ENCODE data around the gene RUVBL2.
"Not testable (repeated sequence)": the region's sequence is repeated elsewhere in the genome, so short reads cannot be mapped to it uniquely, and the experiment has no call there.

RUVBL2 gene

GRCh38 chr19:49043548-49043947 lies 49.9 kb downstream of the RUVBL2 start, which contains the start of gene CGB5:
Gene CGB5 (plus strand): TSS chr19:49043848. CDS start chr19:49044210, 362 bp downstream.
- WGBS, 2 experiments = 84 to 86% methylated on average over 14 to 15 of the region's 15 CpGs
- H3K27ac ChIP-seq (ENCODE audit: insufficient read depth, low read depth, low read length, poor library complexity, severe bottlenecking); H3K4me1 ChIP-seq (ENCODE audit: control insufficient read depth, insufficient read depth, low read length); H3K4me3 ChIP-seq (ENCODE audit: insufficient read depth, low read depth, low read length); H3K27me3 ChIP-seq (ENCODE audit: control insufficient read depth, insufficient read depth, low read length, poor library complexity, severe bottlenecking); H3K9me3 ChIP-seq (ENCODE audit: control insufficient read depth, low read length); H3K36me3 ChIP-seq (ENCODE audit: control insufficient read depth, insufficient read depth, low read length): not testable (repeated sequence)

GRCh38 chr19:49049011-49049410 lies 55.3 kb downstream of the RUVBL2 start, which contains the start of gene CGB8:
Gene CGB8 (minus strand): TSS chr19:49049111. CDS start chr19:49048739, 372 bp downstream.
- not testable (repeated sequence) for H3K36me3 ChIP-seq (ENCODE audit: control insufficient read depth, insufficient read depth, low read length); H3K27me3 ChIP-seq (ENCODE audit: control insufficient read depth, insufficient read depth, low read length, poor library complexity, severe bottlenecking); H3K27ac ChIP-seq (ENCODE audit: insufficient read depth, low read depth, low read length, poor library complexity, severe bottlenecking); H3K4me3 ChIP-seq (ENCODE audit: insufficient read depth, low read depth, low read length); H3K9me3 ChIP-seq (ENCODE audit: control insufficient read depth, low read length); H3K4me1 ChIP-seq (ENCODE audit: control insufficient read depth, insufficient read depth, low read length)
- 79 to 83% methylated on average over 10 of the region's 12 CpGs for WGBS, 2 experiments

GRCh38 chr19:49049834-49050233 lies 56.1 kb downstream of the RUVBL2 start:
- H3K4me1 ChIP-seq (ENCODE audit: control insufficient read depth, insufficient read depth, low read length); H3K27me3 ChIP-seq (ENCODE audit: control insufficient read depth, insufficient read depth, low read length, poor library complexity, severe bottlenecking); H3K36me3 ChIP-seq (ENCODE audit: control insufficient read depth, insufficient read depth, low read length); H3K9me3 ChIP-seq (ENCODE audit: control insufficient read depth, low read length); H3K4me3 ChIP-seq (ENCODE audit: insufficient read depth, low read depth, low read length); H3K27ac ChIP-seq (ENCODE audit: insufficient read depth, low read depth, low read length, poor library complexity, severe bottlenecking): not testable (repeated sequence)
- 65% methylated on average over 2 of the region's 4 CpGs; no CpG with 5 or more reads in 1 of the 2 experiments for WGBS, 2 experiments

- H3K27ac ChIP-seq (ENCODE audit: insufficient read depth, low read depth, low read length, poor library complexity, severe bottlenecking); H3K36me3 ChIP-seq (ENCODE audit: control insufficient read depth, insufficient read depth, low read length); H3K4me1 ChIP-seq (ENCODE audit: control insufficient read depth, insufficient read depth, low read length); H3K4me3 ChIP-seq (ENCODE audit: insufficient read depth, low read depth, low read length); H3K27me3 ChIP-seq (ENCODE audit: control insufficient read depth, insufficient read depth, low read length, poor library complexity, severe bottlenecking); H3K9me3 ChIP-seq (ENCODE audit: control insufficient read depth, low read length): not testable (repeated sequence)
- WGBS, 2 experiments = 82 to 84% methylated on average over 24 of the region's 24 CpGs
Measured at GRCh38 chr19:49050376-49051033, 56.8 kb downstream of the RUVBL2 start.

GRCh38 chr19:49056101-49056901 lies 62.6 kb downstream of the RUVBL2 start:
- Histone ChIP-seq H3K4me1 (ENCODE audit: control insufficient read depth, insufficient read depth, low read length) (peaks cover 12% of the 10 kb centered on the region), H3K9me3 (ENCODE audit: control insufficient read depth, low read length) (no peaks in the 10 kb centered on the region), H3K27me3 (ENCODE audit: control insufficient read depth, insufficient read depth, low read length, poor library complexity, severe bottlenecking) (peaks cover 63% of the 10 kb centered on the region), H3K27ac (ENCODE audit: insufficient read depth, low read depth, low read length, poor library complexity, severe bottlenecking) (no peak overlapping the region), H3K4me3 (ENCODE audit: insufficient read depth, low read depth, low read length) (peak overlapping the region; percentile 36), H3K36me3 (ENCODE audit: control insufficient read depth, insufficient read depth, low read length) (no peaks in the 10 kb centered on the region)
- WGBS, 2 experiments = 2% methylated on average over 63 of the region's 63 CpGs

GRCh38 chr19:49056902-49057596 lies 63.4 kb downstream of the RUVBL2 start:
- Histone ChIP-seq H3K27me3 (ENCODE audit: control insufficient read depth, insufficient read depth, low read length, poor library complexity, severe bottlenecking) (peaks cover 66% of the 10 kb centered on the region), H3K4me3 (ENCODE audit: insufficient read depth, low read depth, low read length) (peak overlapping the region; percentile 36), H3K4me1 (ENCODE audit: control insufficient read depth, insufficient read depth, low read length) (peaks cover 12% of the 10 kb centered on the region)
- H3K9me3 ChIP-seq (ENCODE audit: control insufficient read depth, low read length); H3K36me3 ChIP-seq (ENCODE audit: control insufficient read depth, insufficient read depth, low read length); H3K27ac ChIP-seq (ENCODE audit: insufficient read depth, low read depth, low read length, poor library complexity, severe bottlenecking): not testable (repeated sequence)
- WGBS, 2 experiments = 14% methylated on average over 34 of the region's 34 CpGs

GRCh38 chr19:49057636-49058234 lies 64.0 kb downstream of the RUVBL2 start, which contains the start of gene CGB7:
Gene CGB7 (minus strand): TSS chr19:49057749. CDS start chr19:49055375, 2,374 bp downstream.
- no peaks in the 10 kb centered on the region for H3K36me3 ChIP-seq (ENCODE audit: control insufficient read depth, insufficient read depth, low read length)
- 15 to 16% methylated on average over 38 of the region's 38 CpGs for WGBS, 2 experiments
- H3K4me3 ChIP-seq (ENCODE audit: insufficient read depth, low read depth, low read length) = peak within 1 kb of the TSS; percentile 36
- peaks cover 66% of the 10 kb centered on the region for H3K27me3 ChIP-seq (ENCODE audit: control insufficient read depth, insufficient read depth, low read length, poor library complexity, severe bottlenecking)
- no peak within 1 kb of the TSS for H3K27ac ChIP-seq (ENCODE audit: insufficient read depth, low read depth, low read length, poor library complexity, severe bottlenecking)
- H3K4me1 ChIP-seq (ENCODE audit: control insufficient read depth, insufficient read depth, low read length) = peaks cover 12% of the 10 kb centered on the region
- no peaks in the 10 kb centered on the region for H3K9me3 ChIP-seq (ENCODE audit: control insufficient read depth, low read length)

- no peaks in the 10 kb centered on the region for H3K36me3 ChIP-seq (ENCODE audit: control insufficient read depth, insufficient read depth, low read length)
- no peaks in the 10 kb centered on the region for H3K9me3 ChIP-seq (ENCODE audit: control insufficient read depth, low read length)
- no peak overlapping the region for H3K27ac ChIP-seq (ENCODE audit: insufficient read depth, low read depth, low read length, poor library complexity, severe bottlenecking)
- H3K4me1 ChIP-seq (ENCODE audit: control insufficient read depth, insufficient read depth, low read length) = peaks cover 12% of the 10 kb centered on the region
- peaks cover 66% of the 10 kb centered on the region for H3K27me3 ChIP-seq (ENCODE audit: control insufficient read depth, insufficient read depth, low read length, poor library complexity, severe bottlenecking)
- no peak overlapping the region for H3K4me3 ChIP-seq (ENCODE audit: insufficient read depth, low read depth, low read length)
- WGBS, 2 experiments = 79 to 80% methylated on average over 10 of the region's 10 CpGs
Measured at GRCh38 chr19:49058562-49058961, 64.9 kb downstream of the RUVBL2 start.

GRCh38 chr19:49059053-49059452 lies 65.4 kb downstream of the RUVBL2 start:
- Histone ChIP-seq H3K4me3 (ENCODE audit: insufficient read depth, low read depth, low read length) (no peak overlapping the region), H3K27me3 (ENCODE audit: control insufficient read depth, insufficient read depth, low read length, poor library complexity, severe bottlenecking) (peaks cover 69% of the 10 kb centered on the region), H3K4me1 (ENCODE audit: control insufficient read depth, insufficient read depth, low read length) (peaks cover 15% of the 10 kb centered on the region), H3K36me3 (ENCODE audit: control insufficient read depth, insufficient read depth, low read length) (no peaks in the 10 kb centered on the region), H3K27ac (ENCODE audit: insufficient read depth, low read depth, low read length, poor library complexity, severe bottlenecking) (no peak overlapping the region), H3K9me3 (ENCODE audit: control insufficient read depth, low read length) (no peaks in the 10 kb centered on the region)
- 91% methylated on average over 9 of the region's 9 CpGs for WGBS, 2 experiments

Data from ectodermal cell (in vitro differentiated cells).